GM12878 (cell line): Measurements from ENCODE around the gene RASAL2. TPM values are rescaled to one million over a fixed set of nuclear protein-coding genes. Genes with fewer than 3 reads are reported as not detected.

Experiments
- ATAC-seq: fragments of 200-7000 bp; cut with Tn5 transposase; 3 replicates; pipeline ENCODE4 v1.9.1; 2020; ENCODE audit warnings: mild to moderate bottlenecking, moderate library complexity
- BruUV-seq: library from RNA; stranded (reverse); fragments of 400-500 nt; replicated peaks from 2 replicates; lab custom pipeline; 2021; lab: Mats Ljungman, UMichigan
- CTCF ChIA-PET: fragments of 300-600 bp; sonication (Branson Sonifier 250); formaldehyde crosslinking; extraction: SDS; loops from one replicate; lab custom pipeline; 2021; ENCODE audit warnings: inconsistent platforms; lab: Yijun Ruan, JAX
- POLR2A ChIA-PET: fragments of 350-600 bp; formaldehyde crosslinking; extraction: SDS; loops from one replicate; lab custom pipeline; 2021; ENCODE audit warnings: inconsistent platforms; lab: Charles Lee
- RAD21 ChIA-PET: fragments of 300-600 bp; sonication (Branson Sonifier 250); formaldehyde crosslinking; loops from one replicate; lab custom pipeline; 2023; ENCODE audit warnings: antibody characterized with exemption; ENCODE audit not compliant: unreplicated experiment; lab: Charles Lee
- SMC1A ChIA-PET: fragments of 300-600 bp; sonication (Branson Sonifier 250); formaldehyde crosslinking; loops from one replicate; lab custom pipeline; 2023; ENCODE audit not compliant: unreplicated experiment, uncharacterized antibody; lab: Charles Lee
- DNase-seq: peaks from one replicate; pipeline ENCODE4 v3.0.0-alpha.2; 2011; ENCODE audit warnings: low read depth, low spot score
- FAIRE-seq: peaks from 3 replicates; lab custom pipeline; 2011; peaks lifted over from hg19 to GRCh38; lab: Jason Lieb, UNC
- H2AFZ ChIP-seq: 2 replicates; pipeline ENCODE4 v1.6.0; 2011; ENCODE audit warnings: low read depth, low read length, control low read depth; ENCODE audit not compliant: control insufficient read depth
- H3K27ac ChIP-seq: 2 replicates; pipeline ENCODE4 v1.5.1; 2011; ENCODE audit warnings: control low read depth; ENCODE audit not compliant: control insufficient read depth, insufficient read depth
- H3K27me3 ChIP-seq, 2 experiments: replicated peaks in 1 of 2; 2 replicates each; pipeline versions ENCODE4 v1.6.0 to v1.6.1; 2011; ENCODE audit warnings: low read length in 1 of 2; ENCODE audit not compliant: control insufficient read depth in 2 of 2, insufficient read depth in 2 of 2
- H3K36me3 ChIP-seq, 2 experiments: 2 replicates each; pipeline ENCODE4 v1.5.1; 2011; ENCODE audit warnings: low read length in 1 of 2; ENCODE audit not compliant: control insufficient read depth in 2 of 2, insufficient read depth in 2 of 2
- H3K4me1 ChIP-seq: 2 replicates; pipeline ENCODE4 v1.6.1; 2011; ENCODE audit warnings: mild to moderate bottlenecking, low read length, moderate library complexity, mixed read lengths; ENCODE audit not compliant: control insufficient read depth, insufficient read depth
- H3K4me2 ChIP-seq: 2 replicates; pipeline ENCODE4 v1.6.0; 2011; ENCODE audit warnings: control low read depth; ENCODE audit not compliant: control insufficient read depth, insufficient read depth
- H3K4me3 ChIP-seq: fragments of 200-600 bp; sonication (generic); 2 replicates; pipeline ENCODE4 v1.5.1; 2016
- H3K79me2 ChIP-seq: 2 replicates; pipeline ENCODE4 v1.6.0; 2011; ENCODE audit warnings: low read length; ENCODE audit not compliant: control insufficient read depth, insufficient read depth
- H3K9ac ChIP-seq: 2 replicates; pipeline ENCODE4 v1.8.0; 2011; ENCODE audit warnings: low read length, control low read depth, mixed read lengths; ENCODE audit not compliant: control insufficient read depth, insufficient read depth
- H3K9me3 ChIP-seq: replicated peaks from 3 replicates; pipeline ENCODE4 v1.5.1; 2011; ENCODE audit warnings: mild to moderate bottlenecking, low read length; ENCODE audit not compliant: control insufficient read depth, insufficient read depth
- H4K20me1 ChIP-seq: 2 replicates; pipeline ENCODE4 v1.6.0; 2011; ENCODE audit not compliant: control insufficient read depth, insufficient read depth
- BRCA1 ChIP-seq: IDR thresholded peaks from 2 replicates; pipeline ENCODE4 v1.6.1; 2011; ENCODE audit warnings: low read depth, low read length, improper control_type of control experiment
- CHD1 ChIP-seq: IDR thresholded peaks from 2 replicates; pipeline ENCODE4 v1.6.1; 2012; ENCODE audit warnings: low read depth, low read length, improper control_type of control experiment
- CHD4 ChIP-seq: fragments of 200-600 bp; sonication (generic); IDR thresholded peaks from 2 replicates; pipeline ENCODE4 v1.6.1; 2016; ENCODE audit warnings: mild to moderate bottlenecking
- E4F1 ChIP-seq: fragments of 450-650 bp; IDR thresholded peaks from 2 replicates; pipeline ENCODE4 v1.6.1; 2018; ENCODE audit warnings: borderline replicate concordance, mild to moderate bottlenecking; ENCODE audit not compliant: partially characterized antibody
- MTA2 ChIP-seq: fragments of 450-650 bp; IDR thresholded peaks from 2 replicates; pipeline ENCODE4 v1.6.1; 2016; ENCODE audit warnings: low read depth, mild to moderate bottlenecking, moderate library complexity
- NRF1 ChIP-seq: conservative IDR thresholded peaks from 2 replicates; pipeline ENCODE4 v1.6.1; 2011; ENCODE audit warnings: mild to moderate bottlenecking, low read depth, low read length, improper control_type of control experiment
- RAD21 ChIP-seq: IDR thresholded peaks from 2 replicates; pipeline ENCODE4 v1.6.1; 2011; ENCODE audit warnings: mild to moderate bottlenecking, low read depth, low read length, moderate library complexity; ENCODE audit not compliant: insufficient read depth
- SMARCA5 ChIP-seq: fragments of 450-650 bp; IDR thresholded peaks from 2 replicates; pipeline ENCODE4 v1.6.1; 2017; ENCODE audit warnings: mild to moderate bottlenecking
- SREBF2 ChIP-seq: IDR thresholded peaks from 2 replicates; pipeline ENCODE4 v1.6.1; 2012; ENCODE audit warnings: mild to moderate bottlenecking, low read length
- YBX1 ChIP-seq: fragments of 450-650 bp; IDR thresholded peaks from 2 replicates; pipeline ENCODE4 v1.6.1; 2016; ENCODE audit warnings: antibody characterized with exemption
- ZBED1 ChIP-seq: IDR thresholded peaks from 2 replicates; pipeline ENCODE4 v1.6.1; 2016; ENCODE audit warnings: borderline replicate concordance
- ZBTB11 ChIP-seq: fragments of 450-650 bp; formaldehyde crosslinking; IDR thresholded peaks from 2 replicates; pipeline ENCODE4 v1.5.0; 2022; ENCODE audit warnings: mild to moderate bottlenecking, missing genetic modification characterization
- ZNF622 ChIP-seq: fragments of 450-650 bp; IDR thresholded peaks from 2 replicates; pipeline ENCODE4 v1.6.1; 2017; ENCODE audit warnings: mild to moderate bottlenecking, inconsistent platforms
- ZZZ3 ChIP-seq: IDR thresholded peaks from 2 replicates; pipeline ENCODE4 v1.6.1; 2011; ENCODE audit warnings: low read depth; ENCODE audit not compliant: control insufficient read depth, insufficient read length
- WGBS: methylation state at CpG from one replicate; pipeline ENCODE4 v1.1.6; 2016; ENCODE audit warnings: low lambda C conversion rate; ENCODE audit not compliant: insufficient replicate concordance, insufficient coverage; ENCODE audit errors: missing lambda C conversion rate; 5-methylcytosine and 5-hydroxymethylcytosine counted together
- in situ Hi-C: fragments of 300-500 bp; cut with MboI; formaldehyde crosslinking; loops from 9 replicates; pipeline ENCODE4 v1.14.3; 2018; ENCODE audit warnings: mixed read lengths
- intact Hi-C: fragments of 100-400 bp; cut with micrococcal nuclease; formaldehyde crosslinking; loops from one replicate; pipeline ENCODE4 v1.14.2; 2022; ENCODE audit not compliant: unreplicated experiment
- polyA plus RNA-seq, 11 experiments: library from polyadenylated mRNA; depleted of rRNA in 4 of 11; unstranded in 6 of 11; stranded (reverse) in 5 of 11; fragments of >200 nt; fragmentation: Nextera tagmentation in 4 of 11; fragmentation: Illumina TruSeq in 1 of 11; extraction: Ambion mirVana in 4 of 11; extraction: Trizol in 1 of 11; gene quantifications; 1 replicate in 1 of 11; 2 replicates in 10 of 11; pipeline versions ENCODE4 v1.2.1 to v1.2.3, GENCODE V29; 2011 to 2016; ENCODE audit warnings: inconsistent platforms in 2 of 11, missing spikeins in 2 of 11, low read depth in 1 of 11
- total RNA-seq, 4 experiments: library from RNA; depleted of rRNA in 3 of 4; stranded (reverse); fragments of >200 nt in 3 of 4; fragmentation: Illumina TruSeq in 1 of 4; extraction: Trizol in 1 of 4; gene quantifications; 2 replicates each; pipeline versions ENCODE4 v1.2.1 to v1.2.3, GENCODE V29; 2013 to 2021
- TF ChIP-seq, protein P1 (sequence below): fragments of 450-650 bp; IDR thresholded peaks from 2 replicates; pipeline ENCODE4 v1.6.1; 2017; ENCODE audit warnings: mild to moderate bottlenecking, moderate library complexity

Gene RASAL2
- total and polyA plus RNA-seq, 10 of the 15 experiments (the other 5 are each of a cell fraction or from before 2014, with no cell fraction given), result 0.02 to 6.9 (median 0.17) TPM; not detected in 1

DNA sequence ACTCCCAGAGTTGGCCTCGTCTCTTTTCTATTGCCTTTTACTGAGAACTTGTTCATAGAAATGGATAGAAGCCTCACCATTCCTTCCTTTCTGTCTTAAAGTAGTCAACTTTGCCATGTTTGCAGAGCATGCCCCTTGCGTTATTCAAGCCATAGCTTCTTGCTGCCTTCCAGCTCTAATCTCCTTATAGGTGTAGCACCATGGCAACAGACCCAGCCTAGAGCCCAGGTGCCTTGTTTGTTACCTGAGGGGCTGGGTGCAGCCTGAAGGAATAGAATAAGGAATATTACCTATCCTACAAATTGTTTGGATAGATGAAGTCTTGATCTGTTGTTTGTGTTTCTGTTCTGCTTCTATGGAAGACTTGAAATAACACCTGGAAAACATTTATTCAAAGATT is 343.0 kb downstream of the RASAL2 start:
- 27% methylated on average over 2 of the region's 2 CpGs for WGBS
- ChIA-PET POLR2A (no interaction called here), SMC1A (interaction anchor here (0.9 kb wide), 1 partner anchor 11 kb away, joined by 3 read pairs; no protein-coding TSS in a partner anchor), RAD21 (no interaction called here), CTCF (interaction anchor here (1.0 kb wide), 1 partner anchor 65 kb away, joined by 3 read pairs; no protein-coding TSS in a partner anchor)
- BruUV-seq, result no TSS peak
- Histone ChIP-seq H3K36me3 (no peaks in the 10 kb centered on the region), H3K4me3 (no peak overlapping the region), H3K9ac (no peak overlapping the region), H3K4me2 (no peak overlapping the region), H3K27ac (no peak overlapping the region), H4K20me1 (no peaks in the 10 kb centered on the region), H3K4me1 (no peaks in the 10 kb centered on the region), H2AFZ (no peak overlapping the region), H3K27me3 (peaks cover 0 to 2% of the 10 kb centered on the region in 2 experiments; a peak in 1 of 4 replicates), H3K79me2 (no peaks in the 10 kb centered on the region), H3K9me3 (no peaks in the 10 kb centered on the region)
- no peak for DNase-seq
- FAIRE-seq, result no peak
- no peak for ATAC-seq
- in situ Hi-C loops, result no loop called here
- intact Hi-C loops, result no loop called here
- TF ChIP-seq E4F1 (no peak), SMARCA5 (no peak), RAD21 (no peak), NRF1 (no peak), BRCA1 (no peak), MTA2 (no peak), SREBF2 (no peak), ZZZ3 (no peak), CHD4 (no peak), YBX1 (no peak), CHD1 (no peak), ZBED1 (no peak), ZNF622 (no peak), ZBTB11 (CRISPR knock-in tag) (no peak)
- TF ChIP-seq, protein P1, sequence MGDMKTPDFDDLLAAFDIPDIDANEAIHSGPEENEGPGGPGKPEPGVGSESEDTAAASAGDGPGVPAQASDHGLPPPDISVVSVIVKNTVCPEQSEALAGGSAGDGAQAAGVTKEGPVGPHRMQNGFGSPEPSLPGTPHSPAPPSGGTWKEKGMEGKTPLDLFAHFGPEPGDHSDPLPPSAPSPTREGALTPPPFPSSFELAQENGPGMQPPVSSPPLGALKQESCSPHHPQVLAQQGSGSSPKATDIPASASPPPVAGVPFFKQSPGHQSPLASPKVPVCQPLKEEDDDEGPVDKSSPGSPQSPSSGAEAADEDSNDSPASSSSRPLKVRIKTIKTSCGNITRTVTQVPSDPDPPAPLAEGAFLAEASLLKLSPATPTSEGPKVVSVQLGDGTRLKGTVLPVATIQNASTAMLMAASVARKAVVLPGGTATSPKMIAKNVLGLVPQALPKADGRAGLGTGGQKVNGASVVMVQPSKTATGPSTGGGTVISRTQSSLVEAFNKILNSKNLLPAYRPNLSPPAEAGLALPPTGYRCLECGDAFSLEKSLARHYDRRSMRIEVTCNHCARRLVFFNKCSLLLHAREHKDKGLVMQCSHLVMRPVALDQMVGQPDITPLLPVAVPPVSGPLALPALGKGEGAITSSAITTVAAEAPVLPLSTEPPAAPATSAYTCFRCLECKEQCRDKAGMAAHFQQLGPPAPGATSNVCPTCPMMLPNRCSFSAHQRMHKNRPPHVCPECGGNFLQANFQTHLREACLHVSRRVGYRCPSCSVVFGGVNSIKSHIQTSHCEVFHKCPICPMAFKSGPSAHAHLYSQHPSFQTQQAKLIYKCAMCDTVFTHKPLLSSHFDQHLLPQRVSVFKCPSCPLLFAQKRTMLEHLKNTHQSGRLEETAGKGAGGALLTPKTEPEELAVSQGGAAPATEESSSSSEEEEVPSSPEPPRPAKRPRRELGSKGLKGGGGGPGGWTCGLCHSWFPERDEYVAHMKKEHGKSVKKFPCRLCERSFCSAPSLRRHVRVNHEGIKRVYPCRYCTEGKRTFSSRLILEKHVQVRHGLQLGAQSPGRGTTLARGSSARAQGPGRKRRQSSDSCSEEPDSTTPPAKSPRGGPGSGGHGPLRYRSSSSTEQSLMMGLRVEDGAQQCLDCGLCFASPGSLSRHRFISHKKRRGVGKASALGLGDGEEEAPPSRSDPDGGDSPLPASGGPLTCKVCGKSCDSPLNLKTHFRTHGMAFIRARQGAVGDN, result no peak
